ENCODE results near the gene CIDEB. TPM values are rescaled to one million over a fixed set of nuclear protein-coding genes. Genes with fewer than 3 reads are reported as not detected.
A peak's percentile ranks its signal among the peaks of the same experiment; 100 is the strongest.

The CIDEB gene
- total and polyA plus RNA-seq, 2 of the 4 experiments (the other 2 are of a cell fraction): under 0.01 to 0.19 TPM

DNA sequence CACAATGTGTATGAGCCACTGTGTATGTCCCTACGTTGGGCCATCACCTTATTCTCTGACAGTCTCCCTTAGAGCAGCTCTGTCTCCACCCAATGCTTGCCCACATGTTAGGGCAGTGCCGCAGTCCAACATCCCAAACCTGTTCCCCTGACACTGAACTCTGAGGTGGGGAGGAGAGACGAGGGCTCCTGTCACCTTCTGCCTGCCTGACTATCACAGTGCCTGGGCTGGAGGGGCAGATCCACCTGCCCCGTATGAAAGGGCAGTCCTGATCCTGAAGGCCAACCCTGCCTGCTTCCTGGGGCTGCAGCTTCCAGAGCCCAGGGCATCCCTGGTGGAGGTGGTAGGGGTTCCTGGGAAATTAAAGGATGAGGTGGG is 47.0 kb downstream of the CIDEB start:
- in situ Hi-C loops (cut with MboI; ENCODE audit: low sequenced_read_pairs): no loop called here
- POLR2A ChIA-PET (ENCODE audit: unreplicated experiment): no interaction called here
- H4K8ac ChIP-seq (ENCODE audit: low read depth in 2 of 2, low read length in 2 of 2): no peak overlapping the region
- BruUV-seq (replicated peaks): no TSS peak
- H3K36me3 ChIP-seq (ENCODE audit: control insufficient read depth, insufficient read depth, low read length): peaks cover 4% of the 10 kb centered on the region; the same call in 1 of the 2 replicates
- H3K4me2 ChIP-seq (ENCODE audit: low read depth, low read length): no peak overlapping the region
- no peak overlapping the region for H3K14ac ChIP-seq (replicated peaks; ENCODE audit: low read depth, low read length)
- CTCF ChIA-PET: no interaction called here
- H2BK5ac ChIP-seq (ENCODE audit: low read depth, low read length, poor library complexity, severe bottlenecking): no peak overlapping the region
- H3K23ac ChIP-seq (ENCODE audit: low read depth, low read length): no peak overlapping the region; the same call in 1 of the 2 replicates
- no peak overlapping the region for H2BK15ac ChIP-seq (ENCODE audit: low read depth, low read length)
- no peak overlapping the region for H3K9ac ChIP-seq (ENCODE audit: low read depth, low read length)
- H3K79me1 ChIP-seq (ENCODE audit: low read depth in 1 of 2, low read length in 2 of 2): peaks cover 0 to 2% of the 10 kb centered on the region in 2 experiments; a peak in 1 of 4 replicates
- H3K56ac ChIP-seq (ENCODE audit: extremely low read depth, insufficient read depth, low read length): no peak overlapping the region
- H2BK120ac ChIP-seq (ENCODE audit: low read depth, low read length): no peak overlapping the region
- no peaks in the 10 kb centered on the region for H3K27me3 ChIP-seq (ENCODE audit: control insufficient read depth, insufficient read depth, low read length)
- H3K9me3 ChIP-seq (ENCODE audit: control insufficient read depth, insufficient read depth, low read length): no peaks in the 10 kb centered on the region
- H2BK20ac ChIP-seq (ENCODE audit: low read depth, low read length): no peak overlapping the region
- TF ChIP-seq, protein P1, sequence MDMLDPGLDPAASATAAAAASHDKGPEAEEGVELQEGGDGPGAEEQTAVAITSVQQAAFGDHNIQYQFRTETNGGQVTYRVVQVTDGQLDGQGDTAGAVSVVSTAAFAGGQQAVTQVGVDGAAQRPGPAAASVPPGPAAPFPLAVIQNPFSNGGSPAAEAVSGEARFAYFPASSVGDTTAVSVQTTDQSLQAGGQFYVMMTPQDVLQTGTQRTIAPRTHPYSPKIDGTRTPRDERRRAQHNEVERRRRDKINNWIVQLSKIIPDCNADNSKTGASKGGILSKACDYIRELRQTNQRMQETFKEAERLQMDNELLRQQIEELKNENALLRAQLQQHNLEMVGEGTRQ (IDR thresholded peaks at IDR 0.05; ENCODE audit: low read depth, low read length): no peak
- no peak for TF ChIP-seq SMC3 (IDR thresholded peaks at IDR 0.05; ENCODE audit: low read depth, low read length)
- TF ChIP-seq MXI1 (IDR thresholded peaks at IDR 0.05; ENCODE audit: borderline replicate concordance, low read depth, low read length): no peak
- TF ChIP-seq CEBPB (IDR thresholded peaks at IDR 0.05; ENCODE audit: low read depth, low read length): no peak
- no peak for TF ChIP-seq MAZ (IDR thresholded peaks at IDR 0.05; ENCODE audit: borderline replicate concordance, low read depth, low read length)
- TF ChIP-seq, protein P2, sequence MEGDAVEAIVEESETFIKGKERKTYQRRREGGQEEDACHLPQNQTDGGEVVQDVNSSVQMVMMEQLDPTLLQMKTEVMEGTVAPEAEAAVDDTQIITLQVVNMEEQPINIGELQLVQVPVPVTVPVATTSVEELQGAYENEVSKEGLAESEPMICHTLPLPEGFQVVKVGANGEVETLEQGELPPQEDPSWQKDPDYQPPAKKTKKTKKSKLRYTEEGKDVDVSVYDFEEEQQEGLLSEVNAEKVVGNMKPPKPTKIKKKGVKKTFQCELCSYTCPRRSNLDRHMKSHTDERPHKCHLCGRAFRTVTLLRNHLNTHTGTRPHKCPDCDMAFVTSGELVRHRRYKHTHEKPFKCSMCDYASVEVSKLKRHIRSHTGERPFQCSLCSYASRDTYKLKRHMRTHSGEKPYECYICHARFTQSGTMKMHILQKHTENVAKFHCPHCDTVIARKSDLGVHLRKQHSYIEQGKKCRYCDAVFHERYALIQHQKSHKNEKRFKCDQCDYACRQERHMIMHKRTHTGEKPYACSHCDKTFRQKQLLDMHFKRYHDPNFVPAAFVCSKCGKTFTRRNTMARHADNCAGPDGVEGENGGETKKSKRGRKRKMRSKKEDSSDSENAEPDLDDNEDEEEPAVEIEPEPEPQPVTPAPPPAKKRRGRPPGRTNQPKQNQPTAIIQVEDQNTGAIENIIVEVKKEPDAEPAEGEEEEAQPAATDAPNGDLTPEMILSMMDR (conservative IDR thresholded peaks at IDR 0.05; ENCODE audit: low read depth, low read length): no peak
- no peak for TF ChIP-seq RCOR1 (IDR thresholded peaks at IDR 0.05; ENCODE audit: insufficient replicate concordance, low read length)
- no peak overlapping the region for H4K91ac ChIP-seq (ENCODE audit: insufficient read depth, low read depth, low read length)
- H3K27ac ChIP-seq (ENCODE audit: insufficient read depth, low read length): no peak overlapping the region
- H3K4me1 ChIP-seq (ENCODE audit: control insufficient read depth, insufficient read depth, low read length): peaks cover 8% of the 10 kb centered on the region
- H2AFZ ChIP-seq (replicated peaks; ENCODE audit: low read length, poor library complexity): no peak overlapping the region
- intact Hi-C loops (cut with micrococcal nuclease): no loop called here
- H3K4ac ChIP-seq (ENCODE audit: low read depth, low read length): no peak overlapping the region
- 83% methylated on average over 1 of the region's 4 CpGs; no CpG with 5 or more reads in 1 of the 2 experiments for WGBS, 2 experiments (ENCODE audit: extremely low coverage in 2 of 2, insufficient read length in 1 of 2)
- H2AK5ac ChIP-seq (ENCODE audit: low read depth, low read length): no peak overlapping the region
- H2AK9ac ChIP-seq (replicated peaks; ENCODE audit: low read depth, low read length, poor library complexity): peak overlapping the region; percentile 42
- H4K5ac ChIP-seq (ENCODE audit: low read depth, low read length): no peak overlapping the region
- DNase-seq (no peak), ATAC-seq (ENCODE audit: low read depth) (no peak)
- H4K20me1 ChIP-seq (ENCODE audit: insufficient read depth, low read length): no peaks in the 10 kb centered on the region
- dilution Hi-C loops (cut with HindIII; ENCODE audit: low sequenced_read_pairs, unreplicated experiment): no loop called here
- no peak overlapping the region for H3K18ac ChIP-seq (ENCODE audit: low read depth, low read length)
- peaks cover 16% of the 10 kb centered on the region; the same call in 1 of the 2 replicates for H3K9me1 ChIP-seq (ENCODE audit: insufficient read depth, low read length)
- no peak overlapping the region for H3K4me3 ChIP-seq (ENCODE audit: insufficient read depth, low read depth, low read length)
